Inflammatory macrophage treated with lipopolysaccharide for 4 hours (primary cell): ENCODE measurements around the gene PKIB.
"Not testable (repeated sequence)": the region's sequence is repeated elsewhere in the genome, so short reads cannot be mapped to it uniquely, and the experiment has no call there.

Experiments used
- DNase-seq: peaks from one replicate; pipeline ENCODE4 v3.0.0-alpha.2; 2020

The PKIB gene

DNA sequence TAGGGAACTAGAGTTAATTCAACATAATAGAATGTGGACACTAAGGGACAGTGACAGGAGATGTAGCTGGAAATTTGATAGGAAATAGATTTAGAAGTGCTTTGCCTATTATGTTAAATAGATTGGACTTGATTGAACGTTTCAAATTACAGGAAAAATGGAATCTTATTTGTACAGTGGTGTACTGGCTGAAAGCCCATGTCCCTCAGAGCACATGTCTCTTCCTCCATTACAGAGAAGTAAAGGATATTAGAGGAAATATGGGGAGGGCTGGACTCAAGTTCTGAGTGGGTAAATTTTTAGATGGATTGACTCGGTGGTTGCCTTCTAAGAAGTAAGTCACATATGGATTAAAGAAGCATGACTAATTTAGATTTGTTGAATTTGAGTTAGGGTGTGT lies 11.4 kb downstream of the PKIB start:
- no peak for DNase-seq

DNA sequence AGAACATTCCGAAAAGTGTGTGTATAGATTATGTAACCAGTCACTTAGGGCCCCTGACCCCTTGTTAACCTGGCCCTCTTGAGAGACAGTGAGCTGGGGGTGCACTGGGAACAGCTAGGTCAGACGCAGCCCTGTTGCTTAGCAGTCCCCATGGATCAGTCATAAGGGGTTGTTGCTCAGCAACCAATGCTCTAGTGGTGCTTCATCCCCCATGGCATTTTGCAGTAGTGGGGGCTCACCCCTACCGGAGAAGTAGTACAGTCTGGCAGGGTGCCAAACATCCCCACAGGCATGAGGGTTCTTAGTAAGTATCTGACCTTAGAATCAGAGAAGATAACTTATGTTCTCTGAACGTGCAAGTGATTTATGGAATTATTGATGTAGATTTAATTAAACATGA lies 12.3 kb downstream of the PKIB start:
- DNase-seq, result no peak

DNA sequence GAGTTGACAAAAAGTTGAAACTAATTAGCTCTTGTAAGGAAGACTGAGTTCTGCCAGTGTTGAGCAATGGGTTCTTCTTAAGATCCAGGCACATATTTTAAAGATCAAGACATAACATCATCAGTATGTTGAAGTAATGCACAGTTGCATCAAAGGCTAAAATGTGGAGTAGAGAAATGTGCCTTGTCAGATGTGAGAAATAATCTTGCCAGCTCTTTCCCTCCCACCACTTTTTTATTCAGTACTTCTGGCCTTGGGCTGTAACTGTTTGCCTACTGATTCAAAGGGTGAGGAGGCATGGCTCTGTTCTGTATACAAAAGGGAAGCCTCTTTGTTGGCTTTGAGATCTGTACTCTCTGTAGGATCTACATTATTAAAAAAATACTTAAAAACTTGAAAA lies 13.1 kb downstream of the PKIB start:
- DNase-seq, result no peak

- DNase-seq, result no peak
Observed at GRCh38 chr6:122624853-122625252, 14.6 kb downstream of the PKIB start.

DNA sequence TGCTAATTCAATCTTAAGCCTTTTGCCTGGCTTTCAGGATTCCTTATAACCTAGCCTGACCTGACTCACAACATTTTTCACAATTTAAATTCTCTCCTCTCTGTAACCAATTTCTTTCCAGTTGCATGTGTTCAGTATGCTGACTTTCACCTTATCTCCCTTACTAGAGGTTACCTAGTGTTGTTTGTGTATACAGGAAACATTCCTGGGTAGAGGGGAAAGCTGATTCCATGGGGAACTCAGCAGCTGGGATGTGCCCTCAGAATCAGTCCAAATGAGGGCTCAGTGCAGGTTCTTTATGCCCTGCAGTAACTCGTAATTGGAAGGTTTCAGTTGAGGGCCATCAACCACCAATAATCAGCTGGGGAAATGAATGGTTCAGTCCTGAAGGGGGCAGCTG lies 18.5 kb downstream of the PKIB start:
- DNase-seq, result no peak

DNA sequence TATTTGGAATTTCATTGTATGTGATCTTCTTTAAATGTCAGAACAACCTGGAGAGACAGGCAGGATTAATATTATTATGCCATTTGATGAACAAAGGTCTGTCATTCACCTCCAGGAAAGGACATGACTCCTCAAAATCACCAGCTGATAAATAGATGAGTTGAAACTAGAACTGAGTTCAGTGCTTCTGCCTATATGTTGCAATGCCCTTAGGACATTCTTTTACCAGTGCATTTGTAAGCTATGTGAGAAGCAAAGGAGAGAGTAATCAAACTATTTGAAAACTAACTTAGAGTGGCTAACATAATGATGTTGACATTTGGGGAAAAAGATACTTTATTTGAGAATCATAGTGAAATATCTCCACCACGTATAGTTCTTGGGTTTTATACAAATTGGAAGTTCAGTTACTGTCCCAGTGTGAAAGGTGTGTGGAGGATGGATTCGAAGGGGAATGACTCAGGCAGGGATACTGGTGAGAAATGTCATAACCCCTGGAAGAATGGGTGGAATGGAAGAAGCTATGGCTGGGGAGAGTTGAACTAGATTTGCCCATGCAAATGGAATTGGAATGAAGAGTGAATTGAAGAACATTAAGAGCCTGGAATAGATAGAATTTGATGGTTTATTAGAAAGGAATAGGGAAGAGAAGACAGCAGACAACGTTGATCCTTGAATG lies 21.5 kb downstream of the PKIB start:
- no peak for DNase-seq

GRCh38 chr6:122640366-122640765 lies 30.2 kb downstream of the PKIB start:
- DNase-seq, result no peak

DNA sequence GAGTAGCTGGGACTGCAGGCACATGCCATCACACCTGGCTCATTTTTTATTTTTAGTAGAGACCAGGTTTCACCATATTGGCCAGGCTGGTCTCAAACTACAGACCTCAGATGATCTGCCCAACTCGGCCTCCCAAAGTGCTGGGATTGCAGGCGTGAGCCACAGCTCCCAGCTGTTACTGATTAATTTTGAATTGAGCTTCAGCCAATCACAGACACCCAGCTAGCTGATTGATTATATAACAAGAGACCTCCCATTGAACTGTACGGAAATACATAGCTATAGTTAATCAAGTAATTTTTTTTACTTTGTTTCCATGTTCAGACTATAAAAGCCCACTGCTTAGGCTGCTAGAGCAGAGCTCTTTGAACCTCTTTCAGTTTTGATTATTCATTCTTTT lies 31.6 kb downstream of the PKIB start:
- DNase-seq, result no peak

GRCh38 chr6:122642604-122643003 lies 32.4 kb downstream of the PKIB start:
- DNase-seq, result not testable (repeated sequence)

GRCh38 chr6:122645256-122645655 lies 35.1 kb downstream of the PKIB start:
- DNase-seq, result no peak

GRCh38 chr6:122647765-122648164 lies 37.6 kb downstream of the PKIB start:
- DNase-seq, result no peak

DNA sequence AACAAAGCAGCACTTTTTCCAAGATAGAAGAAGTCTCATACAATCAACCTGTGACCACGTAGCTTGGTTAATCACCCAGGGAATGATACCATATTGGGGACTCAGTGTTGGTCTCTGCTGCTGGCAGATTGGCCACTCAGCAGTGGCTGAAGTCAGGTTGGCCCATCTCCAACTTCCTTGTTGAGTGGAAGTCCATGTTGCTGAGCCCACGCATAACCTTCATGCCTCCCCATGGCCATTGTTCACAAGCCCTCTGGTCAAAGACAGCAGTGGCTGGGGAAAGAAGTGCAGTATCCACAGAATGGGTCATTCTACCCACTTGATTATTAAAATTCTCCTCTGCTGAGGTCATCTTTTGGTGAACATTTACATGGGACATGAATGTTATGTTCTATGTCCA lies 38.5 kb downstream of the PKIB start:
- DNase-seq, result no peak

DNA sequence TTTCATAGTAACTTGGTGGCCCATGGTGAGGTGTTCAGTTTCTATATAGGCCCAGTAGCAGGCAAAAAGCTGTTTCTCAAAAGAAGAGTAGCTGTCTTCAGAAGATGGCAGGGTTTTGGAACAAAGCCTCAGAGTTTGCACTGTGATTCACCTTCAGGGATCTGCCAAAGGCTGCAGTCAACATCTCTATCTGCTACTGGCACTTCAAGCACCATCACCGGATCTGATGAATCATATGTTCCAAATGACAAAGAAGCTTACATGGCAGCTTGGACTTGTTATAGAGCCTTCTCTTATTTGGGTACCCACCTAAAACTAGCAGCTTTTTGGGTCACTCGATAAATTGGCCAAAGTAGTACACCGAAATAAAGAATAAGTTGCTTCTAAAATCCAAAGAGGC lies 39.5 kb downstream of the PKIB start:
- no peak for DNase-seq

DNA sequence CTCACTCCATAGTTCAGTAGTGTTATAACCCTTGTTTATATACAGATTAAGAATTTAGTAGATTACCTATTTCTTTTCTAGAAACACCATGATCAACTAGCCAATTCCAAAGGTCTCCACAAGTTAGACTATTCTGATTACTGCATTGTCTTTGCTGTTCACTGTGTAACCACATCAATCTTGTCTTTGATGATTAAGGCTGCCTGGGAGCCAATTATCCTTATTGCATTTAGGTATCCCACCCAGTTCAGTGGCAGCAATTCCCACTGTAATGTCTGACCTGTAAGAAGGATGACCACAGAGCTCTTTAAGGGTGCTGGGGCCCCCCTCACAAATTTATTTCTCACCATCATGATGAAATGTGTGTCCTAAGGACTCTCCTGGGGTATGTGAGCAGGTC lies 40.2 kb downstream of the PKIB start:
- no peak for DNase-seq

GRCh38 chr6:122651031-122651430 lies 40.8 kb downstream of the PKIB start:
- DNase-seq, result no peak

DNA sequence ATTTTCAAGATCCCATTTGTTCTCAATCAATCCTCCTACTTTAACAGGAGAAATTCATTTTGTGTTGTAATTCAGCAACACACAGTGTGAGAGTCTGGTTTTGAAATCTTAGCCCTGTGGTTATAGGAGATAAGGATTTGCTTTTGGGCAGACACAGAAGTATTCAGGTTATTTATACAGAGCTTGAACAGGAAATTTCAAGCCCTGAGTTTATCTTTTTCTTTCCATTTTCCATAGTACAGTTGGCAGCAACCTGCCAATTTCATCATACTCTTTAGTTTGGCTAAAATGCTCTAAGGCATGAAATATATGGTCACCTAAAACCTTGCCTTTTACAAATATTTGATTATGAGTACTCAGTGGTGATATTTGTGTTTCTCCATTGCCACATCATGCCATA lies 41.4 kb downstream of the PKIB start:
- peak; percentile 5 for DNase-seq

- no peak for DNase-seq
Observed at GRCh38 chr6:122652431-122652830, 42.2 kb downstream of the PKIB start.

GRCh38 chr6:122653094-122653493 lies 42.9 kb downstream of the PKIB start:
- DNase-seq, result no peak

DNA sequence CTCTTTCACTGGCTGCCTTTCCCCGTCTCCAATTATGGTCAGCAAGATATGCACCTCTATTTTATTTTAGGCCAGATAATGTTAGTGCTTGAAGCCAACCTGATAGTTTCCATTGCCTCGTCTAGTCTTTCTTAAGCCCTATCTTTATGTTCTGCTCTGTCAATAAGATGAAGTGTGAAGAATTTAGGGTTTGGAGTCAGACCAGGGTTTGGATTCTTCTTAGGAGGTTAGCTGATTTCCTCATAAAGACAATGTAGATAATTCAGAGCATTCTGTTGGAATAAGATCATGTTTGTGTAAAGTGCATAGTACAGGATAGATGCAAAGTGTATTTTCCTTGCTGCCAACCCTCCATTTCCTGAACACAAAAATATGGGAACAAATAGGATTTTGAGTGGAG lies 43.8 kb downstream of the PKIB start:
- DNase-seq, result no peak

DNA sequence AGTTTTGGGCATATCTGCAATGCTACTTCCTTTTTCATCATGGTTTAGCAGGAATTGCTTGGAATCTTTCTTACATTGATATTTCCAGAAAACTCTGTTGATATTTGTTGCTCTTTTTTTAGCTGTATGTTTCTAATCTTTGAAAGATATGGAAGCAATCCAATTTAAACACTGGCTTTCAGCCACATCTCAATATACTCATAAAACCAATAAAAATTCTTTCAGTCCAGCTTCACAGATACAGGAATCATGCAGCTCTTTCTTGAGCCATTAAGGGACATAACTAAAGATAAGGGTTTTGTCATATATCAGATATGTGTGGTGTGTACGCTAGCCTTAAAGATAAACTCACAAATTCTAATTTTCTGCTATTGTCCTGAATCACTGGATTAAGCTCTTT lies 47.4 kb downstream of the PKIB start:
- DNase-seq, result no peak

- DNase-seq, result no peak
Observed at GRCh38 chr6:122660296-122660695, 50.1 kb downstream of the PKIB start.

- no peak for DNase-seq
Observed at GRCh38 chr6:122663981-122664380, 53.8 kb downstream of the PKIB start.

DNA sequence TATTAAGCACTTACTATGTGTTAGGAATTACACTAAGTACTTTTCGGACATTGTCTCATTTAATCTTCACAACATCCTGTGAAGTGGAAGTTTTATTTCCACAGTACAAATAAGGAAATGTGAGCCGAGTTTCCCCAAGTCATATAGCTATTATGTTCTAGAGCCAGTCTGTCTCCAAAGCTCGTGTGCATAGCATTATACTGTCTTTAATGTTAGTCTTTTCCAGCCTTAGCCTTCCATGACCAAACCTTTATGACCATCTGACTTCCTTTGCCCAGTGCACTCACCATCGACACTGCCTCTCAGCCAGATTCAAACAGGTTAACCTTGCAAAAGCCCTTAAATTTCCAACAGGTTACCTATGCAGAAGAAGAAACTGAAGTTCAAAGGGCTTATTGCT lies 55.7 kb downstream of the PKIB start:
- DNase-seq, result no peak

DNA sequence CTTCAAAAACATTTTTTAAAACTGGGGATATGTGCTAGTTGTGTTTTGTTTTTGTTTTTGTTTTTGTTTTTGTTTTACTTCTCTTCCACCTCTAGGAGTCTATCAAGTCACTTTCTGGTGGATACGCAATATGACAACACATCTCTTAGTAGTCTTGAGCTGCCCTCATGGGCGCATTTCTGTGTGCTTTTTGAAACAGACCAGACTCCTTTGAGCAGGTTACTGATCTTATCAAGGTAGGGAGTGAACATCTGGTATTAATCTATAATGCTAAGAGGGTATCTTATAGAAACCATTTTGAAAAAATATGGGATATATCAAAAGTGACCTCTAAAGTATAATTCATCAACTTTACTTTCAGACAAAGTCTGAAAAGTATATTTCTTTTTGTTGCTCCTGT lies 56.2 kb downstream of the PKIB start:
- no peak for DNase-seq

GRCh38 chr6:122669418-122669817 lies 59.2 kb downstream of the PKIB start:
- no peak for DNase-seq

DNA sequence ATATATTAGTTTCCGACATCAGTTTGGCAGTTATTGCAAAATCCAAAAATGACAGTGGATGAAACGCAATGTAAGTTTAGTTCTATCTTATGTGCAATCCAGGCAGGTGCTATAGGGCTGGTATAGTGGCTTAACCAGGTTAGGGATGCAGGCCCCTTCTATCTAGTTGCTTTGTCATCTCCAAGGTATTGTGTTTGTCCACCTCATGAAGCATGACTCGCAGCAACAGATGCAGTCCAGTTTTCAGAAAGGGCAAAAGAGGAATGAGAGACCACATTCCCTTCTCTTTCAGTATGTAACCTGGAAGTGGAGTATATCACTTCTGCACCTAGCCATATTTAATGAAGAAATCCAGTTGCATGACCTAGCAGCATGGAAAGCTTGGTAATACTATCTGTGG lies 59.7 kb downstream of the PKIB start:
- no peak for DNase-seq
